Measurements from ENCODE around the gene B4GALT2.

The B4GALT2 gene

DNA sequence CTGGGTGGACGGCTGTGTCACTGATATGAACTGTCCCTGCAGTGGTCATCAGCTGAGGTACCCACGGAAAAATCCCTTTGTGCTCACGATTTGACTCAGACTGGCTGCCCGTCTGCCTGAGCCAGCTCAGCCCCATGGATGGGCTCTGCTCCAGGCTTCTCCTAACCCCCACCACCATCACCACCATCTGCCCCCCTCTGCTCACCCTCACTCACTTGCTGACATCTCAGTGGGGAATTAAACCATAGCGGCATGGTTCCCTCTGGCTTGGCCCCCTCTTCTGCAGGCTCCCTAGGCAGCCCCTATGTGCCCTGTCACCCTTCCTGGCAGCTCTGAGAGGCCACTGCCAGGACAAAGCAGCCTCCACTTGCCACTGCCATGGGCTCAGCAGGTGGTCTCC is 34.9 kb downstream of the B4GALT2 start:
- peak; percentile 74 for DNase-seq

GRCh38 chr1:44014365-44015104 is 35.5 kb downstream of the B4GALT2 start:
- DNase-seq = peak; percentile 82

DNA sequence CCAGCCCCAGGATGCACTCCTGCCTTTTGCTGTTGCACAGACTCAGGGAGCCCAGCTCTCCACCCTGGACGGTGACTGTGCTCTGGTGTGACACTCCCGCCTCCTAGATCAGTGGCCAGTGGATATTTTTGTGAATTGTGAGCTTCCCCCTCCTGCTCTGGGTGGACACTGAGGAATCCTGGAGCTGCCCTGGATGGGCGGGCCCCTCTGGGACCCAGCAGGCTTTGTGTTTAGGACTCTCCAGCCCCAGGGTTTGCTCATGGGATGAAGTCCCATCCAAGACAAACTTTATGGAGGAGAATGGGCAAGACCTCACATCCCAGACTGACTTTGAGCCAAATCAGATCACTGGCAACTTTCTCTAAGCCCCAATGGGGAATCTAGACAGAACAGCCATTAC is 36.2 kb downstream of the B4GALT2 start:
- no peak for DNase-seq

- DNase-seq = no peak
Observed at GRCh38 chr1:44016041-44016889, 37.3 kb downstream of the B4GALT2 start.

- no peak for DNase-seq
Observed at GRCh38 chr1:44016890-44017400, 37.9 kb downstream of the B4GALT2 start.

GRCh38 chr1:44019466-44019948 is 40.5 kb downstream of the B4GALT2 start:
- DNase-seq = no peak

DNA sequence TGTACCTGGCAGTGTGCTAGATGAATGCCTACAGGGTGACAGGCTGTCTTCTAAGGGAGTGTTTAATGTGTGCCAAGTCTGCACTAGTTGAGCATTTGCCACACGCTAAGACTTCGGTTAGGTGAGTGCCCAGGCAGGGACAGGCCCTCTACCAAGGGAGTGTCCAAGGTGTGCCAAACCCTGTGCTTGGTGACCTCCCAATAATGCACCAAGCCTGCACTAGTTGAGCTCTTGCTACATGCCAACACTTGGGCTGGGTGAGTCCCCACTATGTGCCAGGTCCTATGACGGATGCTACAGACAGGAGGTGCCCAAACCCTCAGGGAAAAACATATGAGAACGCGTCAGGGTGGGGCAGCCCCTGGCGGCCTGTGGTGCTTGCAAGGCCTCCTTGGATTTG is 41.5 kb downstream of the B4GALT2 start:
- no peak for DNase-seq

DNA sequence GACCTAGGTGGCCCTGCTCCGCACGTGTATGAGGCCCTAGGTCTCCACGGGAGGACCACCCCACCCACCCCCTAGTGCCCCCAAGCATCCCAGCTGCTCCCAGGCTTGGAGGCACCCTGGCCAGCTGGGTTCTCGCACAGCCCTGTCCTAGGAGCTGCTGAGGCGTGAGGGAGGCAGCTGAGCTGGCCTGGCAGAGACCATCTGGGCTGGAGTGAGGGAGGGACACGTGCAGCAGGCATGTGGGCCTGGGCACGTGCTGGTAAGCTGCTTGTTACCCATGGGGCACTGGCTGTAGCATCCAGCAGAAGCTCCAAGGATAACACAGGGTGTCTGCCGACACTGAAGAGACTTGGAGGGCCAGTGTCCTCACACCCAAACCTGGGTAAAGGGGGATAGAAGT is 42.1 kb downstream of the B4GALT2 start:
- DNase-seq = no peak

DNA sequence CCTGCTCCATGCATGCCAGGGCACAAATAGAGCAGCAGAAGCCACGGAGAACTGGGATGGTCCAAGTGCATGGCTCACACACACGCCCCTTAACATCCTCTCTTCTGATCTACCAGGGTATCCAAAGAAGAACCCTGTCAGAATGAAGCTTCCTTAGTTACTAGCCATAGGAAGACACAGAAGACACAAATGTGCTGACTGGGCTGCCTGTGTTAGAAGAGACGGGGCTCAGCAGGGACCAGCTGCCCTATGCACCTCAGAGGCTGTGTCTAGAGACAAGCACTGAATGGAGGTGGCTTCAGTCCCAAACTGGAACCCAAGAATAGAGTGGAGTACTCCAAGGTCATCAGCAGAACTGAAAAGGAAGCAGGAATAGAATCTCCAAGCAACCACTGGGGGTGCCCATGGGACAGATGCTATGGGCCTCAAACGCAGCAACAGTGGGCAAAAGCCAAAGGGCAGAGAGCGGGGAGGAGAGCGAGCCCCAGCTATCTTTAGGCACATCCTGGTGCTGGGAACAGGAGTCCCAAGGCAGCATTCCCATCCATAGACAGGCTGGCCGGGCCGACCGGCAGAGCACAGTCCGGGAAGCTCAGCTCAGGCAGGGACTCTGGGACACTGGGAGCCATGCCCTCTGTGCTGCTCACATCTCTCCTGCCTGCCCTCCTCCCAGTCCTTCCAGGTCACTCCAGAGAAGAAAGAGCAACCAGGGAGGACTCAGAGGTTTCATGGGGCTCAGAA is 42.7 kb downstream of the B4GALT2 start:
- DNase-seq = no peak

DNA sequence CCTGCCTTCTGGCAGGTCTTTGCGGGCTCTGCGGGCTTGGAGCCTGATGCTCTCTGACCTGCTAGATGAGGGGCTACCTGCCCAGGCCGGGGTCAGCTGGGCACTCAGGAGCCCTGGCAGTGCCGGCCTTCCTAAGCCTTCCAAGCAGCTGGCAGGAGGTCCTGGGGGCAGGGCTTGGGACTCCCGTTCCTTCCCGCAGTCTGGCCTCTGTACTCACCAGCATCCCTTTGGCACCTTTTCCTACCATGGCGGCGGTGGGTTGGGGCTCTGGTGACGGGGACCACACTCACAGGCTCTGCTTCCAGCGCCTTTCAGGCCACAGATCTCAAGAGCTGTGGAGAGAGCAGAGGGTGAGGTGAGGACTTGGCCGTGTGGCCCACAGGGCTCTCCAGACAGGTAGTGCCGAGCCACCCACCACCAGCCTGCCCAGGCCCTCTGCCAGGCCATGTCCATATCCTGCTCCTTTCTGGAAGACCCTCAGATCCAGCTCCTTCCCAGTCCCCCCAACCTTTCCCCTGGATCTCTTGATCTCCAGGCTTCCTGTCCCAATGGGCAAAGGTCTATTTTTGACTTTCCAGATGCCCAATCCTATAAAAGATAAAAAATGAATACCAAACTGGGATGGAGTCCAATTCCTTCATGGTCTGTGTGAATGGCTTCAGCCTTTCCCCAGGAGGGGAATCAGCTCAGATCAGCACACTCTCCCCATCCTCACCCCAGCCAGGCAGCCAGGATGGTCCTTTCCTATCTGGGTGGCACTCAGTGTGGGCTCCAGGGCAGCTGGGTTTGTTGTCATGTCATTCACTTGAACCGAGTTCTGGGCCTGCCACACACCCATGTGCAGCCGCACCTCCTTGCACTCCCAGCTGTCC is 45.3 kb downstream of the B4GALT2 start:
- no peak for DNase-seq

DNA sequence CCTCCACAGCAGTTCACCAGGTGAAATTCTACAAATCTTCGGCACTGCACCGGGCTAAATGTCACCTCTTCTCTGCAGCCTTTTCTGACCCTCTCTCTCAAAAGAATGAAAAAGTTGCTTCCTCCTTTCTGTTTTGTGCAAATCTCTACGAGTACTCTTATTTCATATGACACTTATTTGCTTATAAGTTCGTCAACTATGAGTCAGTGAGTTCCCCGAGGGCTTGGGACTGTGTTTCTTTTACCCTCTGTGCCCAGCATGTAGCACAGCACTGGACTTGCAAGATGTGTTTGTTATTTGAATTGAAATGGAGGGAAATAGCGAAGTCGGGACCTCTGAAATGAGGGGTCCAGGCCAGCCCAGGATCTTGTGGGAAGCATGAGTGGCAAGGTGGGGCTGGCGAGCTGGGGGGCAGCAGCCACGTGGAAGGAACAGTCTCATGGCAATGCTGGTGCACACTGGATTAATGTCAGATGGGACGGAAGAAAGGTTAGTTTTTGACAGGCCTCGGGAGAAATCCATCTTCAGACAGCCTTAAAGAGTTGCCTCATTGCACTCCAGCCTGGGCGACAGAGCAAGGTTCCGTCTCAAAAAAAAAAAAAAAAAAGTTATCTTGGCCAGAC is 46.0 kb downstream of the B4GALT2 start:
- no peak for DNase-seq

- peak; percentile 62 for DNase-seq
Observed at GRCh38 chr1:44025816-44026215, 46.8 kb downstream of the B4GALT2 start.

DNA sequence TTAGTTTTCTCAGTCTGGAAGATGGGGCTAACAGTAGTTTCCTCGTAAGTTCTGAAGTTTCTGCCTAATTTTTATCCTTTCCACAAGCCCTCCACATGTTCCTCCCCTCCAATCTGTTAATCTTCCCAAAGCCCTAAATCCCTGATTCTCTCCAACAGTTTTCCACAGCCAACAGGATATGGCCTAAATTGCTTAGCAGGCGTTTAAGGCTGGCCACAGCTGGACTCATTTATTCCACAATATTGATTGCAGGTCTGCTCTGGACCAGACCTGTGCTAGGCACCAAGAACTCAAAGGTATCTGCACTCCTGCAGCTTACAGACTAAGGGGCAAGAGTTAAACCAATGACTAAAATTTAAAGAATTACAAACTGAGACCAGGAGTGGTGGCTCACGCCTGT is 48.3 kb downstream of the B4GALT2 start:
- peak; percentile 78 for DNase-seq

GRCh38 chr1:44029260-44029910 is 50.4 kb downstream of the B4GALT2 start:
- DNase-seq = peak; percentile 86

GRCh38 chr1:44029911-44030604 is 51.0 kb downstream of the B4GALT2 start:
- peak; percentile 96 for DNase-seq

DNA sequence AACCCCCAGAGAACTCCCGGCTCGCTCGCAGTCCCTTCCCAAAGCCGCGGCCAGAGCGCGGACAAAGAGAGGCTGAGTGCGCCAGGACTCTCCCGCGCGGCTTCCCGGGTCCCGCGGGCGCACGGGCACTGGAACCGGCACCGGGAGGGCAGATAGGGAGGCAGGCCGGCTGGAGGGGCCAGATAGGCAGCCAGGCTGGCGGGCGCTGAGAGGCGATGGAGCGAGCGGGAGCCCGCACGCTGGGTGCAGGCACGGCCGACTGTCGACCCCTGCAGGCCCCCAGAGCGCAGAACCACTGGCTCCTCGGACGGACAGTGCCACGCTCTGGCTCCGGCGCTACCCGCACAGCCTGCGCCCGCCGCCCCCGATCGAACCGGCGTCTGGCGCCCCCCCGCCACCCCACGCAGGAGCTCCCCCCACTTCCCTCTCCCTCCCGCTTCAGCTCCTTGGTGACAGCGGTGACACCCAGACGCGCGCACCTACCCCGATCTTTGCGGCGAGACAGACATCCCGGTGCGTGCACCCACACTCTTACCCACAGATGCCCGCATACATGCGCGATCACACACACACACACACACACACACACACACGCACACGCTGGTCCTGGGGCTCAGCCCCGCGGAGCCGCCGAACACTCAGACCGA is 51.7 kb downstream of the B4GALT2 start:
- DNase-seq = peak; percentile 75

GRCh38 chr1:44031252-44032169 is 52.5 kb downstream of the B4GALT2 start, which contains the start of gene SLC6A9:
Gene SLC6A9 (minus strand): TSS chr1:44031462. CDS start chr1:44024277, 7,185 bp downstream.
- peak; percentile 73 for DNase-seq

DNA sequence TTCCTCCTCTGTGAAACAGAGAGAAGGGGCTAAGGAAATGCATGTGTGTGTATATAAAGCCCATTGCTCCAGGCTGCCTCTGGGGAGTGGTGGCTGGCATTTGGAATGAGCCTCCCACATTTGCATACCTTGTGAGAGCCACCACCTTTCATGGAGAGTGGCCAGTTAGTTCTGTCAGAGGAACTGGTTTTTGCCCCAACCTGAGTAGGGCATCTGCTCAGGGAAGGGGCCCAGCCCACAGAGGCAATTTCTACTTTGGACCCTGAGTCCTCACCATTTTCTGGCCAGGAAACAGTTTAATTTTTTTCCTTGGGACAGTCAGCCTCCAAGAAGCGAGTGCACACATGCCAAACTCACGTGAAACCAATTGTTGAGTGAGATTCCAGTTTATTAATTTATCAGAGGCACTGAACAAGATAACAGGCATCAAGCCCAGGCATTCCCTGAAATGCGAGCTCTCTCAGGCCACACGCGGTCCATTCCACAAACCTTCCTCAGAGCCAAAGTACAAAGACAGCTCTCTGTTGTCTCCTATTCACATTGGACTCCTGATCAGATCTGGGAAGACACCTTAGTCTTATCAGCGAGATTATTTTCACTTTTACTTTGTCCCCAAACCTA is 53.3 kb downstream of the B4GALT2 start:
- DNase-seq = no peak
